Calu3 (cell line): ENCODE results near the gene DCN. TPM values are rescaled to one million over a fixed set of nuclear protein-coding genes. Genes with fewer than 3 reads are reported as not detected.

Source experiments
- BruUV-seq: library from RNA; stranded (reverse); fragments of 400-500 nt; replicated peaks from 2 replicates; lab custom pipeline; 2021; lab: Mats Ljungman, UMichigan
- CTCF ChIA-PET: fragments of 300-600 bp; sonication (Branson Sonifier 250); formaldehyde crosslinking; loops from one replicate; lab custom pipeline; 2022; ENCODE audit warnings: antibody characterized with exemption; lab: Charles Lee
- DNase-seq: peaks from one replicate; pipeline ENCODE4 v3.0.0; 2022
- H3K27ac Mint-ChIP-seq: one replicate; pipeline ENCODE4 v1.8.0; 2022; ENCODE audit warnings: mixed read lengths; ENCODE audit not compliant: unreplicated experiment
- H3K27me3 Mint-ChIP-seq: one replicate; pipeline ENCODE4 v1.8.0; 2022; ENCODE audit warnings: mixed read lengths; ENCODE audit not compliant: unreplicated experiment
- H3K36me3 Mint-ChIP-seq: one replicate; pipeline ENCODE4 v1.8.0; 2022; ENCODE audit warnings: mild to moderate bottlenecking, moderate library complexity, mixed read lengths; ENCODE audit not compliant: insufficient read depth, unreplicated experiment
- H3K4me1 Mint-ChIP-seq: one replicate; pipeline ENCODE4 v1.8.0; 2022; ENCODE audit warnings: mild to moderate bottlenecking, low read depth, mixed read lengths; ENCODE audit not compliant: unreplicated experiment
- H3K4me3 Mint-ChIP-seq: one replicate; pipeline ENCODE4 v1.8.0; 2022; ENCODE audit warnings: mild to moderate bottlenecking, low read depth, moderate library complexity, mixed read lengths; ENCODE audit not compliant: unreplicated experiment
- H3K9me3 Mint-ChIP-seq: one replicate; pipeline ENCODE4 v1.8.0; 2022; ENCODE audit warnings: low read depth, mixed read lengths; ENCODE audit not compliant: unreplicated experiment
- intact Hi-C: fragments of 100-400 bp; cut with micrococcal nuclease; formaldehyde crosslinking; loops from one replicate; pipeline ENCODE4 v1.10.0; 2022; ENCODE audit not compliant: unreplicated experiment
- total RNA-seq: library from RNA; stranded (reverse); gene quantifications from 2 replicates; pipeline ENCODE4 v1.2.3, GENCODE V29; 2022
- TF ChIP-seq, protein P1 (sequence below): fragments of 200-600 bp; IDR thresholded peaks from one replicate; pipeline ENCODE4 v1.8.0; 2022; ENCODE audit warnings: antibody characterized with exemption; ENCODE audit not compliant: unreplicated experiment

The DCN gene
- total RNA-seq, 1 experiment from 2014 or later: not detected

GRCh38 chr12:91189516-91189915, 6.9 kb upstream of the DCN start:
- no TSS peak for BruUV-seq
- H3K4me1 Mint-ChIP-seq: no peaks in the 10 kb centered on the region
- intact Hi-C loops: no loop called here
- no peaks in the 10 kb centered on the region for H3K27me3 Mint-ChIP-seq
- H3K36me3 Mint-ChIP-seq: no peaks in the 10 kb centered on the region
- TF ChIP-seq, protein P1, sequence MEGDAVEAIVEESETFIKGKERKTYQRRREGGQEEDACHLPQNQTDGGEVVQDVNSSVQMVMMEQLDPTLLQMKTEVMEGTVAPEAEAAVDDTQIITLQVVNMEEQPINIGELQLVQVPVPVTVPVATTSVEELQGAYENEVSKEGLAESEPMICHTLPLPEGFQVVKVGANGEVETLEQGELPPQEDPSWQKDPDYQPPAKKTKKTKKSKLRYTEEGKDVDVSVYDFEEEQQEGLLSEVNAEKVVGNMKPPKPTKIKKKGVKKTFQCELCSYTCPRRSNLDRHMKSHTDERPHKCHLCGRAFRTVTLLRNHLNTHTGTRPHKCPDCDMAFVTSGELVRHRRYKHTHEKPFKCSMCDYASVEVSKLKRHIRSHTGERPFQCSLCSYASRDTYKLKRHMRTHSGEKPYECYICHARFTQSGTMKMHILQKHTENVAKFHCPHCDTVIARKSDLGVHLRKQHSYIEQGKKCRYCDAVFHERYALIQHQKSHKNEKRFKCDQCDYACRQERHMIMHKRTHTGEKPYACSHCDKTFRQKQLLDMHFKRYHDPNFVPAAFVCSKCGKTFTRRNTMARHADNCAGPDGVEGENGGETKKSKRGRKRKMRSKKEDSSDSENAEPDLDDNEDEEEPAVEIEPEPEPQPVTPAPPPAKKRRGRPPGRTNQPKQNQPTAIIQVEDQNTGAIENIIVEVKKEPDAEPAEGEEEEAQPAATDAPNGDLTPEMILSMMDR: no peak
- H3K9me3 Mint-ChIP-seq: peaks cover 3% of the 10 kb centered on the region
- no peak overlapping the region for H3K27ac Mint-ChIP-seq
- DNase-seq: no peak
- H3K4me3 Mint-ChIP-seq: no peak overlapping the region
- CTCF ChIA-PET: no interaction called here

GRCh38 chr12:91188778-91189177, 6.2 kb upstream of the DCN start:
- CTCF ChIA-PET: no interaction called here
- H3K27ac Mint-ChIP-seq: no peak overlapping the region
- H3K4me1 Mint-ChIP-seq: no peaks in the 10 kb centered on the region
- no peaks in the 10 kb centered on the region for H3K36me3 Mint-ChIP-seq
- H3K4me3 Mint-ChIP-seq: no peak overlapping the region
- intact Hi-C loops: no loop called here
- H3K9me3 Mint-ChIP-seq: peaks cover 3% of the 10 kb centered on the region
- TF ChIP-seq, protein P1: no peak
- H3K27me3 Mint-ChIP-seq: no peaks in the 10 kb centered on the region
- no peak for DNase-seq
- no TSS peak for BruUV-seq

DNA sequence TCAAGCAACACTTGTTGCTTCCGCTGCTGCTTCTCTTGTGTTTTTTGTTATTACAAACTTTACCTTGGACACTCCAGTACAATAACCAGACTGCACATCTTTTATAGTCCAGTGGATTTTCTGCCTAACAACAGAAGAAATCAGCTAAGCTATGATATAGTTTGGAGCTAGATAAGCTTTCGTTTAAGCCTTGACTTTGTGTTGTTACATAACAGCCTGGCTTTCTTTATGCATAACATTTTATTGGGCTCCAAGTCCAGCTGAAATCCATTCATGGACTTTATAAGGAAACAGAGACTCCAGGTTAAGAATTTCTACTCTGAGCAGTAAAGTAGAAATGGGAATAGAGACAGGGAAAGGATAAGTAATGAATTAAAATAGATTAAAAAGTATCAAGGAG, 3.5 kb upstream of the DCN start:
- CTCF ChIA-PET: interaction anchor here (1.2 kb wide), 1 partner anchor 9 kb away, joined by 3 read pairs; no protein-coding TSS in a partner anchor
- no peak for DNase-seq
- H3K9me3 Mint-ChIP-seq: no peaks in the 10 kb centered on the region
- intact Hi-C loops: no loop called here
- H3K27ac Mint-ChIP-seq: no peak overlapping the region
- H3K27me3 Mint-ChIP-seq: no peaks in the 10 kb centered on the region
- TF ChIP-seq, protein P1: no peak
- H3K4me3 Mint-ChIP-seq: no peak overlapping the region
- BruUV-seq: no TSS peak
- no peaks in the 10 kb centered on the region for H3K4me1 Mint-ChIP-seq
- no peaks in the 10 kb centered on the region for H3K36me3 Mint-ChIP-seq

GRCh38 chr12:91185421-91185820, 2.8 kb upstream of the DCN start:
- DNase-seq: no peak
- H3K27ac Mint-ChIP-seq: no peak overlapping the region
- no peaks in the 10 kb centered on the region for H3K36me3 Mint-ChIP-seq
- no peak overlapping the region for H3K4me3 Mint-ChIP-seq
- H3K27me3 Mint-ChIP-seq: no peaks in the 10 kb centered on the region
- no peaks in the 10 kb centered on the region for H3K9me3 Mint-ChIP-seq
- BruUV-seq: no TSS peak
- no peaks in the 10 kb centered on the region for H3K4me1 Mint-ChIP-seq
- CTCF ChIA-PET: interaction anchor here (1.2 kb wide), 1 partner anchor 8 kb away, joined by 3 read pairs; no protein-coding TSS in a partner anchor
- TF ChIP-seq, protein P1: no peak
- intact Hi-C loops: no loop called here
